GM23338 (cell line): ENCODE results near the gene AGAP1. TPM values are rescaled to one million over a fixed set of nuclear protein-coding genes. Genes with fewer than 3 reads are reported as not detected.

Source experiments
- ATAC-seq: fragments of 200-7000 bp; cut with Tn5 transposase; 3 replicates; pipeline ENCODE4 v1.9.1; 2020
- DNase-seq: peaks from one replicate; pipeline ENCODE4 v3.0.0-alpha.2; 2015; ENCODE audit warnings: low spot score
- H2AFZ ChIP-seq: fragments of 200-600 bp; sonication (generic); 2 replicates; pipeline ENCODE4 v1.8.0; 2016; ENCODE audit warnings: antibody characterized with exemption, mild to moderate bottlenecking, moderate library complexity
- H3F3A ChIP-seq: fragments of 200-600 bp; sonication (generic); replicated peaks from 2 replicates; pipeline ENCODE4 v1.8.0; 2017; ENCODE audit warnings: antibody characterized with exemption, mixed run types, low read depth
- H3K27ac ChIP-seq: fragments of 200-600 bp; sonication (generic); 2 replicates; pipeline ENCODE4 v1.6.1; 2016; ENCODE audit warnings: low read depth
- H3K27me3 ChIP-seq: fragments of 200-600 bp; sonication (generic); 2 replicates; pipeline ENCODE4 v1.8.0; 2016; ENCODE audit warnings: mild to moderate bottlenecking, mixed run types, moderate library complexity; ENCODE audit not compliant: insufficient read depth
- H3K36me3 ChIP-seq: fragments of 200-600 bp; sonication (generic); 2 replicates; pipeline ENCODE4 v1.8.0; 2016; ENCODE audit warnings: mild to moderate bottlenecking; ENCODE audit not compliant: insufficient read depth
- H3K4me1 ChIP-seq: fragments of 200-600 bp; sonication (generic); 2 replicates; pipeline ENCODE4 v1.8.0; 2016; ENCODE audit warnings: mild to moderate bottlenecking, moderate library complexity; ENCODE audit not compliant: insufficient read depth
- H3K4me2 ChIP-seq: fragments of 200-600 bp; sonication (generic); 2 replicates; pipeline ENCODE4 v1.7.1; 2017; ENCODE audit warnings: mixed run types
- H3K4me3 ChIP-seq: fragments of 200-600 bp; sonication (generic); 2 replicates; pipeline ENCODE4 v1.6.1; 2016; ENCODE audit warnings: mixed run types
- H3K79me2 ChIP-seq: fragments of 200-600 bp; sonication (generic); replicated peaks from 2 replicates; pipeline ENCODE4 v1.8.0; 2017; ENCODE audit warnings: mild to moderate bottlenecking; ENCODE audit not compliant: insufficient read depth
- H3K9me2 ChIP-seq: fragments of 200-600 bp; sonication (generic); 2 replicates; pipeline ENCODE4 v1.8.0; 2017; ENCODE audit not compliant: insufficient read depth
- H4K20me1 ChIP-seq: fragments of 200-600 bp; sonication (generic); replicated peaks from 2 replicates; pipeline ENCODE4 v1.8.0; 2017; ENCODE audit warnings: mild to moderate bottlenecking; ENCODE audit not compliant: insufficient read depth
- H3K27ac Mint-ChIP-seq: 2 replicates; pipeline ENCODE4 v1.8.0; 2020; ENCODE audit warnings: inconsistent platforms, mild to moderate bottlenecking, moderate library complexity, mixed read lengths
- H3K27me3 Mint-ChIP-seq: 3 replicates; pipeline ENCODE4 v1.8.0; 2022; ENCODE audit warnings: low read depth, mild to moderate bottlenecking, moderate library complexity, mixed read lengths, inconsistent platforms; ENCODE audit not compliant: insufficient read depth, poor library complexity
- H3K36me3 Mint-ChIP-seq: 3 replicates; pipeline ENCODE4 v1.8.0; 2021; ENCODE audit warnings: low read depth, mild to moderate bottlenecking, inconsistent platforms, moderate library complexity, mixed read lengths
- H3K4me1 Mint-ChIP-seq: 3 replicates; pipeline ENCODE4 v1.8.0; 2020; ENCODE audit warnings: mild to moderate bottlenecking, inconsistent platforms, mixed read lengths
- H3K4me3 Mint-ChIP-seq: 3 replicates; pipeline ENCODE4 v1.8.0; 2021; ENCODE audit warnings: moderate library complexity, mild to moderate bottlenecking, inconsistent platforms, mixed read lengths
- H3K9me3 Mint-ChIP-seq: 3 replicates; pipeline ENCODE4 v1.8.0; 2020; ENCODE audit warnings: moderate library complexity, mild to moderate bottlenecking, inconsistent platforms, mixed read lengths
- EZH2 ChIP-seq: fragments of 200-600 bp; sonication (generic); IDR thresholded peaks from one replicate; pipeline ENCODE4 v1.8.0; 2017; ENCODE audit warnings: antibody characterized with exemption, mild to moderate bottlenecking, low read depth; ENCODE audit not compliant: unreplicated experiment
- EZH2phosphoT487 ChIP-seq: fragments of 200-600 bp; sonication (generic); IDR thresholded peaks from one replicate; pipeline ENCODE4 v1.8.1; 2018; ENCODE audit warnings: antibody characterized with exemption; ENCODE audit not compliant: unreplicated experiment
- JUNB ChIP-seq: IDR thresholded peaks from one replicate; pipeline ENCODE4 v1.6.1; 2016; ENCODE audit warnings: antibody characterized with exemption; ENCODE audit not compliant: unreplicated experiment
- POLR2AphosphoS5 ChIP-seq: IDR thresholded peaks from 2 replicates; pipeline ENCODE4 v1.6.1; 2016; ENCODE audit warnings: antibody characterized with exemption, low read depth
- STAT1 ChIP-seq: IDR thresholded peaks from one replicate; pipeline ENCODE4 v1.6.1; 2016; ENCODE audit warnings: antibody characterized with exemption; ENCODE audit not compliant: unreplicated experiment
- ZNF331 ChIP-seq: fragments of 250-450 bp; sonication (Bioruptor Pico); IDR thresholded peaks from 2 replicates; pipeline ENCODE4 v1.5.0; 2020; ENCODE audit warnings: low read depth, mild to moderate bottlenecking, moderate library complexity
- polyA plus RNA-seq: library from polyadenylated mRNA; unstranded; fragments of >200 nt; fragmentation: Nextera tagmentation; extraction: Ambion mirVana; gene quantifications from 2 replicates; pipeline ENCODE4 v1.2.1, GENCODE V29; 2016
- total RNA-seq: library from RNA; depleted of rRNA; stranded (reverse); fragments of >200 nt; shearing (Covaris generic); gene quantifications from 2 replicates; pipeline ENCODE4 v1.2.3, GENCODE V29; 2014
- TF ChIP-seq, protein P1 (sequence below): IDR thresholded peaks from 2 replicates; pipeline ENCODE4 v1.6.1; 2016; ENCODE audit warnings: antibody characterized with exemption
- TF ChIP-seq, protein P2 (sequence below), 2 experiments: fragments of 200-600 bp in 1 of 2; sonication (generic) in 1 of 2; conservative IDR thresholded peaks; 2 replicates each; pipeline versions ENCODE4 v1.5.1 to v1.6.1; 2016 to 2017; ENCODE audit warnings: antibody characterized with exemption in 2 of 2, low read depth in 2 of 2, mild to moderate bottlenecking in 2 of 2, moderate library complexity in 1 of 2

Gene AGAP1
- total and polyA plus RNA-seq, 2 experiments from 2014 or later: 13.3 to 27.9 TPM

DNA sequence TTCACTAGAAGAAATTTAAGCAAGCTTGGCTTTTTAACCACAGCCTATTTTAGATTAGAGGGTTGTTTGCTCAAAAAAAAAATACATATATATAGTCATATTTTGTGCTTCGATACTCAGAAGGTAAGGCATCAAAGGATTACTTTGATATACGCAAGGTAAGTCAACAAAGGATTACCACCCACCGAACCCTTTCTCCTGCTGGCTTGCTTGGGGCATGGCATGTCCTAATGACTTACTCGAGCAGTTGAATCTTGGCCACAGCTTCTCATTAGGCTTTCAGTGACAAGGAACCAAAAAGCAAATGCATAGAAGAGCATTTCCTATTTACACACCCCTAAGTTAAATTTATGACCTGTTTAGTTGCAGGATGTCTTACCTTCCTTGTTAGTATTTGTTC, 295.7 kb downstream of the AGAP1 start:
- peak; percentile 27; the same call in 2 of the 3 replicates for ATAC-seq
- Histone ChIP-seq H4K20me1 (peaks cover 4% of the 10 kb centered on the region; the same call in 1 of the 2 replicates), H3K36me3 (no peaks in the 10 kb centered on the region), H3K27me3 (no peaks in the 10 kb centered on the region), H3K4me3 (no peak overlapping the region), H3K27ac (no peak overlapping the region), H3K4me2 (no peak overlapping the region), H3K9me2 (peaks cover 11% of the 10 kb centered on the region; the same call in 1 of the 2 replicates), H3F3A (no peaks in the 10 kb centered on the region), H3K4me1 (no peaks in the 10 kb centered on the region), H3K79me2 (no peaks in the 10 kb centered on the region), H2AFZ (no peak overlapping the region)
- Mint-ChIP-seq H3K4me1 (peaks cover 13% of the 10 kb centered on the region), H3K36me3 (peaks cover 8% of the 10 kb centered on the region; the same call in 1 of the 3 replicates), H3K27ac (no peak overlapping the region), H3K4me3 (no peak overlapping the region), H3K9me3 (no peaks in the 10 kb centered on the region), H3K27me3 (peaks cover 6% of the 10 kb centered on the region)
- peak; percentile 46 for DNase-seq
- TF ChIP-seq JUNB: no peak
- TF ChIP-seq, protein P1, sequence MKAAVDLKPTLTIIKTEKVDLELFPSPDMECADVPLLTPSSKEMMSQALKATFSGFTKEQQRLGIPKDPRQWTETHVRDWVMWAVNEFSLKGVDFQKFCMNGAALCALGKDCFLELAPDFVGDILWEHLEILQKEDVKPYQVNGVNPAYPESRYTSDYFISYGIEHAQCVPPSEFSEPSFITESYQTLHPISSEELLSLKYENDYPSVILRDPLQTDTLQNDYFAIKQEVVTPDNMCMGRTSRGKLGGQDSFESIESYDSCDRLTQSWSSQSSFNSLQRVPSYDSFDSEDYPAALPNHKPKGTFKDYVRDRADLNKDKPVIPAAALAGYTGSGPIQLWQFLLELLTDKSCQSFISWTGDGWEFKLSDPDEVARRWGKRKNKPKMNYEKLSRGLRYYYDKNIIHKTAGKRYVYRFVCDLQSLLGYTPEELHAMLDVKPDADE: no peak
- no peak for TF ChIP-seq ZNF331

DNA sequence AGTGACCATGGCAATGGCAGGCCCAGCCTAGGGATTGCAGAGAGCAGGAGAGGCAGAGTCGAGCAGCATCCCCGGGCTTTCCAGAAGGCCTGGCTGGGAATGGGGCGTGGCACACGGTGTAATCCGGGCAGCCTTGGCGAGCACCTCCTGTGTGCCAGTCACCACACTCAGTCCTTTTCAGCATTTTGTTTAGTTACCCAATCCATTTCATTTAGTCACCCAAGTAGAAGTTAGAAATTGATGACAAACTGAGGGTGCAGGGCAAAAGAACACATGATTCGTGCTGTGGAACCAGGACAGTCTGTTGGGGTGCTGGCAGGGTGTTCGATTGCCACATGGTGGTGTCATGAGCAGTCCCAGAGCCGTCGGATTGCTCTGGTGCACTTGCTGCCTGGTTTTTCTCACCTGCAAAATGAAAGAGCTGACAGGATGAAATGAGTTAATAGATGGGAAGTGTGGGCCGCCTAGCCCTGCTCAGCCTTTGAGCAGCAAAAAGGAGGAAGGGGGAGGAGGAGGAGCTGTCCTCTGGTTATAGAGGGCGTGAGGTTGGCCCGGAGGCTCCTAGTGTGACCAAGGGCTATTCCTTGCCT, 299.4 kb downstream of the AGAP1 start:
- Histone ChIP-seq H3F3A (no peaks in the 10 kb centered on the region), H3K4me3 (no peak overlapping the region), H3K79me2 (no peaks in the 10 kb centered on the region), H3K4me2 (no peak overlapping the region), H3K27me3 (no peaks in the 10 kb centered on the region), H3K4me1 (no peaks in the 10 kb centered on the region; the same call in 1 of the 2 replicates), H2AFZ (no peak overlapping the region), H3K9me2 (peaks cover 3% of the 10 kb centered on the region; the same call in 1 of the 2 replicates), H3K36me3 (no peaks in the 10 kb centered on the region), H3K27ac (no peak overlapping the region), H4K20me1 (peaks cover 4% of the 10 kb centered on the region; the same call in 1 of the 2 replicates)
- ATAC-seq (peak; percentile 93), DNase-seq (peak; percentile 70)
- no peak overlapping the region for H3K4me3 Mint-ChIP-seq
- H3K9me3 Mint-ChIP-seq: no peaks in the 10 kb centered on the region
- H3K4me1 Mint-ChIP-seq: peaks cover 21% of the 10 kb centered on the region
- TF ChIP-seq JUNB (no peak), POLR2AphosphoS5 (no peak), STAT1 (no peak)
- TF ChIP-seq, protein P2, sequence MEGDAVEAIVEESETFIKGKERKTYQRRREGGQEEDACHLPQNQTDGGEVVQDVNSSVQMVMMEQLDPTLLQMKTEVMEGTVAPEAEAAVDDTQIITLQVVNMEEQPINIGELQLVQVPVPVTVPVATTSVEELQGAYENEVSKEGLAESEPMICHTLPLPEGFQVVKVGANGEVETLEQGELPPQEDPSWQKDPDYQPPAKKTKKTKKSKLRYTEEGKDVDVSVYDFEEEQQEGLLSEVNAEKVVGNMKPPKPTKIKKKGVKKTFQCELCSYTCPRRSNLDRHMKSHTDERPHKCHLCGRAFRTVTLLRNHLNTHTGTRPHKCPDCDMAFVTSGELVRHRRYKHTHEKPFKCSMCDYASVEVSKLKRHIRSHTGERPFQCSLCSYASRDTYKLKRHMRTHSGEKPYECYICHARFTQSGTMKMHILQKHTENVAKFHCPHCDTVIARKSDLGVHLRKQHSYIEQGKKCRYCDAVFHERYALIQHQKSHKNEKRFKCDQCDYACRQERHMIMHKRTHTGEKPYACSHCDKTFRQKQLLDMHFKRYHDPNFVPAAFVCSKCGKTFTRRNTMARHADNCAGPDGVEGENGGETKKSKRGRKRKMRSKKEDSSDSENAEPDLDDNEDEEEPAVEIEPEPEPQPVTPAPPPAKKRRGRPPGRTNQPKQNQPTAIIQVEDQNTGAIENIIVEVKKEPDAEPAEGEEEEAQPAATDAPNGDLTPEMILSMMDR (conservative IDR thresholded peaks at IDR 0.05; ENCODE audit: low read depth in 2 of 2): peak; percentile 62 to 72
- no peak overlapping the region for H3K27ac Mint-ChIP-seq
- peaks cover 6% of the 10 kb centered on the region for H3K27me3 Mint-ChIP-seq
- peaks cover 10% of the 10 kb centered on the region; the same call in 2 of the 3 replicates for H3K36me3 Mint-ChIP-seq

DNA sequence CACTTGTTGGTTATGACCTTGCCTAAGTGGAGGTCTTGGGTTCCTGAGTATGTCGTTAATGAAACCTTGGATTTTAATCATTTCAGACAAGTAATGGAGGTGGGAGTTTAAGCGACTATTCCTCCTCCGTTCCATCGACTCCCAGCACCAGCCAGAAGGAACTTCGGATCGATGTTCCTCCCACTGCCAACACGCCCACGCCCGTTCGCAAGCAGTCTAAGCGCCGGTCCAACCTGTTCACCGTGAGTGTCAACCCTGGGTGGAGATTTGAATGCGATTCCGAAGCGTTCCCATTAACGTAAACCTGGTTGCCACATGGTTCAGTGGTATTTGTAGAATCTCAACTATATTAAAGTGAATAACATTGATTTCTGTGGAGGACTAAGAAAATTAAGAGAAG, 305.4 kb downstream of the AGAP1 start:
- Mint-ChIP-seq H3K27me3 (no peaks in the 10 kb centered on the region), H3K4me3 (no peak overlapping the region), H3K9me3 (no peaks in the 10 kb centered on the region), H3K27ac (no peak overlapping the region), H3K36me3 (peaks cover 25% of the 10 kb centered on the region), H3K4me1 (peaks cover 10% of the 10 kb centered on the region)
- Histone ChIP-seq H3K27me3 (no peaks in the 10 kb centered on the region), H3K36me3 (no peaks in the 10 kb centered on the region; the same call in 1 of the 2 replicates), H3F3A (no peaks in the 10 kb centered on the region), H3K4me3 (no peak overlapping the region), H3K4me1 (no peaks in the 10 kb centered on the region; the same call in 1 of the 2 replicates), H3K4me2 (no peak overlapping the region), H4K20me1 (no peaks in the 10 kb centered on the region), H2AFZ (no peak overlapping the region), H3K79me2 (peaks cover 4% of the 10 kb centered on the region; the same call in 1 of the 2 replicates), H3K9me2 (no peaks in the 10 kb centered on the region), H3K27ac (no peak overlapping the region)
- ATAC-seq: no peak
- no peak for DNase-seq
- no peak for TF ChIP-seq JUNB
- no peak for TF ChIP-seq POLR2AphosphoS5
- no peak for TF ChIP-seq EZH2phosphoT487
- TF ChIP-seq, protein P1: no peak
- no peak for TF ChIP-seq EZH2
